Omental fat pad (tissue), 4 donors: ENCODE data around the gene SPECC1. TPM values are rescaled to one million over a fixed set of nuclear protein-coding genes. Genes with fewer than 3 reads are reported as not detected.
"Not testable (repeated sequence)": the region's sequence is repeated elsewhere in the genome, so short reads cannot be mapped to it uniquely, and the experiment has no call there.

ENCODE experiments used
- ATAC-seq: fragments of 150-250 bp; one replicate; pipeline ENCODE4 v1.9.1; 2016; ENCODE audit warnings: mild to moderate bottlenecking, moderate library complexity; ENCODE audit not compliant: low FRiP score
- DNase-seq: peaks from one replicate; pipeline ENCODE4 v3.0.0-alpha.2; 2019; ENCODE audit warnings: low spot score
- CTCF ChIP-seq, 3 donors: fragments of 450-650 bp; IDR thresholded peaks; one replicate each; pipeline ENCODE4 v1.5.1; 2016 to 2017; ENCODE audit warnings: antibody characterized with exemption in 3 of 3, mild to moderate bottlenecking in 3 of 3, moderate library complexity in 2 of 3
- total RNA-seq, 4 donors: library from RNA; depleted of rRNA; stranded (reverse); fragments of >200 nt; gene quantifications; one replicate each; pipeline ENCODE4 v1.1.0, GENCODE V29; 2016

Gene SPECC1
- total RNA-seq, 4 donors from 2014 or later = 34.2 to 114 (median 53.1) TPM

GRCh38 chr17:20035501-20035900, 26.3 kb downstream of the SPECC1 start:
- ATAC-seq = no peak
- no peak for DNase-seq
- no peak for TF ChIP-seq CTCF (IDR thresholded peaks at IDR 0.05)

GRCh38 chr17:20037286-20037685, 28.1 kb downstream of the SPECC1 start:
- ATAC-seq, DNase-seq: not testable (repeated sequence)

DNA sequence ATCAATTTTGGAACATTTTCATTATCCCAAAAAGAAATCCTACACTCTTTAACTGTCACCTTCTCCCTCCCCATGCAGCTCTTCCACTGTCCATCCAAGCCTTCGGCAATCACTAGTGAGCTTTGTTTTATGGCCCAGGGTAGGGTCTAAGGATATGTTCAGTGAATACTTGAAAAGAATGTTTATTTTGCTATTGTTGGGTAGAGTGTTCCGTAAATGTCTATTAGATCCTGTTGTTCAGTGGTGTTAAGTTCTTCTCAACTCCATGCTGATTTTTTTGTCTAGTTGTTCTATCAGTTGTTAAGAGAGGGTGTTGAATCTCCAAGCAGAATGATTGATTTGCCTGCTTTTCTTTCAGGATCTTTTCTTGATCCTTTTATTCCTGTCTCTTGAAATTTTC, 29.9 kb downstream of the SPECC1 start:
- no peak for TF ChIP-seq CTCF (IDR thresholded peaks at IDR 0.05)
- no peak for DNase-seq
- ATAC-seq = no peak

GRCh38 chr17:20040216-20040615, 31.1 kb downstream of the SPECC1 start:
- TF ChIP-seq CTCF (IDR thresholded peaks at IDR 0.05) = no peak
- no peak for ATAC-seq

DNA sequence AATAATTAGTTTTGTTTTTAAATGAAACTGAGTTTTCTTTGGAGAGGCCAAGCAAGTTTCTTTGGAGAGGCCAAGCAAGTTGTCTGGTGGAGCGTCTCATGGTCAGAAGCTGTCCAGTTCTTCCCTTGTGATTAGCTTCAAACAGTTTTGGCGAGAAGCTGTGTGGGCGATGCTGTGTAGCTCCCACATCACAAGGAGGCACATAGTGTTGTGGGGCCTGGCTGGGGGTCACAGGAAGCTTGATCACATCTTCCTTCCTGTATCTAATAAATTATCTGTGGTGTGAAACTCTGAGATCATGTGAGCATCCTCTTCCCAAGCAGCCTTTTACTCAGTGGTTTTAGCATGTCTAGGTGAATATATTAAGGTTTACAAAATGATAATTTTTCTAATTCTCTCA, 33.9 kb downstream of the SPECC1 start:
- no peak for ATAC-seq
- DNase-seq = no peak
- no peak for TF ChIP-seq CTCF (IDR thresholded peaks at IDR 0.05)

More at GRCh38 chr17:20040216-20040615, 31.1 kb downstream of the SPECC1 start:
- DNase-seq = no peak

DNA sequence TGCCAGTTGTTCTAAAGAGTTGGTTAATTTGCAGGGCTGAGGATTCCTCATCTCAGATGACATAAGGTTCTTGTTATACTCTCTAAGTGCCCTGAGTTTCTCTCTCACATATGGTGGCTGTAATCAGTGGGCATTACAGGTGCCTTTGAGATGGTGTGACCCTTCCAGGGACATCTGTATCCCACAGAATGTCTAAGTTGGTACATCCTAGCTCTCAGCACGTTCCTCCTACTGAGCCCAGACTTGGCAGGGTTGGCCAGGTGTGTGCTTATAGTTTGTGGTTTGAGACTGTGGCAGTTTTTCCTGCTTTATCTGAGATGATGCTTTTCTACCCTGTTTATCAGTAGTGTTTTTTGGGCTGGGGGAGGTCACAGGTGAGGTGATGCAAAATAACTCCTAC, 36.3 kb downstream of the SPECC1 start:
- no peak for ATAC-seq
- DNase-seq = no peak
- TF ChIP-seq CTCF (IDR thresholded peaks at IDR 0.05) = no peak

GRCh38 chr17:20046629-20047028, 37.5 kb downstream of the SPECC1 start:
- DNase-seq (no peak), ATAC-seq (no peak)
- no peak for TF ChIP-seq CTCF (IDR thresholded peaks at IDR 0.05)

- TF ChIP-seq CTCF (IDR thresholded peaks at IDR 0.05) = no peak
- ATAC-seq (no peak), DNase-seq (no peak)
These were observed 42.5 kb downstream of the SPECC1 start for GRCh38 chr17:20051624-20052023.
